Suprapubic skin (tissue), 3 donors: ENCODE measurements around the gene NCK1.

Source experiments
- CTCF ChIP-seq, 2 donors: fragments of 200-600 bp in 1 of 2; fragments of 450-650 bp in 1 of 2; sonication (generic) in 1 of 2; IDR thresholded peaks; one replicate each; pipeline ENCODE4 v1.5.1; 2016 to 2019; ENCODE audit warnings: antibody characterized with exemption in 2 of 2, mild to moderate bottlenecking in 1 of 2, moderate library complexity in 1 of 2
- POLR2AphosphoS5 ChIP-seq, 3 donors: sonication (generic); formaldehyde crosslinking; IDR thresholded peaks; one replicate each; pipeline ENCODE4 v1.6.1; 2017; ENCODE audit warnings: antibody characterized with exemption in 3 of 3

- TF ChIP-seq POLR2AphosphoS5 (IDR thresholded peaks at IDR 0.05) (no peak), CTCF (IDR thresholded peaks at IDR 0.05) (no peak)
Observed at GRCh38 chr3:136932523-136932922, 70.5 kb downstream of the NCK1 start.
